Middle frontal gyrus (tissue), 1 donor: ENCODE results near the gene FADS3.
A peak's percentile ranks its signal among the peaks of the same experiment; 100 is the strongest.

Experiments used
- DNase-seq: peaks from one replicate; pipeline ENCODE4 v3.0.0-alpha.2; 2015; ENCODE audit warnings: low spot score; ENCODE audit errors: extremely low spot score

FADS3 gene

GRCh38 chr11:61880031-61880430 is 11.3 kb downstream of the FADS3 start:
- no peak for DNase-seq

GRCh38 chr11:61879152-61879551 is 12.2 kb downstream of the FADS3 start:
- no peak for DNase-seq

GRCh38 chr11:61875698-61876097 is 15.6 kb downstream of the FADS3 start:
- DNase-seq: no peak

GRCh38 chr11:61874853-61875252 is 16.5 kb downstream of the FADS3 start:
- no peak for DNase-seq

GRCh38 chr11:61874377-61874809 is 17.0 kb downstream of the FADS3 start:
- no peak for DNase-seq

GRCh38 chr11:61873588-61874376 is 17.6 kb downstream of the FADS3 start:
- DNase-seq: no peak

GRCh38 chr11:61872935-61873565 is 18.3 kb downstream of the FADS3 start:
- DNase-seq: no peak

- DNase-seq: peak; percentile 60
Observed at GRCh38 chr11:61871158-61871597, 20.2 kb downstream of the FADS3 start.

GRCh38 chr11:61870541-61871031 is 20.8 kb downstream of the FADS3 start:
- no peak for DNase-seq

- DNase-seq: no peak
Observed at GRCh38 chr11:61869708-61870451, 21.5 kb downstream of the FADS3 start.

- no peak for DNase-seq
Observed at GRCh38 chr11:61869429-61869707, 22.0 kb downstream of the FADS3 start.

GRCh38 chr11:61868571-61869428 is 22.5 kb downstream of the FADS3 start:
- DNase-seq: no peak

- no peak for DNase-seq
Observed at GRCh38 chr11:61866958-61867343, 24.4 kb downstream of the FADS3 start.

GRCh38 chr11:61866231-61866957 is 25.0 kb downstream of the FADS3 start:
- no peak for DNase-seq

- DNase-seq: no peak
Observed at GRCh38 chr11:61864814-61865775, 26.2 kb downstream of the FADS3 start.

GRCh38 chr11:61863548-61864081 is 27.7 kb downstream of the FADS3 start:
- no peak for DNase-seq

GRCh38 chr11:61862714-61863547 is 28.4 kb downstream of the FADS3 start:
- no peak for DNase-seq

- DNase-seq: no peak
Observed at GRCh38 chr11:61861634-61862033, 29.7 kb downstream of the FADS3 start.
